Keratinocyte (primary cell): ENCODE measurements around the gene MAP3K4. TPM values are rescaled to one million over a fixed set of nuclear protein-coding genes. Genes with fewer than 3 reads are reported as not detected.

ENCODE experiments used
- DNase-seq: peaks from one replicate; pipeline ENCODE4 v3.0.0-alpha.2; 2011; ENCODE audit warnings: low read depth, missing footprints, low spot score
- FAIRE-seq: peaks from 2 replicates; lab custom pipeline; 2011; peaks lifted over from hg19 to GRCh38; lab: Jason Lieb, UNC
- H2AFZ ChIP-seq: 2 replicates; pipeline ENCODE4 v1.6.0; 2012; ENCODE audit warnings: low read length, control low read depth, inconsistent platforms; ENCODE audit not compliant: control insufficient read depth
- H3K27ac ChIP-seq: 2 replicates; pipeline ENCODE4 v1.5.1; 2011; ENCODE audit warnings: low read length; ENCODE audit not compliant: control insufficient read depth, insufficient read depth
- H3K27me3 ChIP-seq: 3 replicates; pipeline ENCODE4 v1.6.0; 2011; ENCODE audit warnings: low read length; ENCODE audit not compliant: control insufficient read depth, insufficient read depth; ENCODE audit errors: extremely low read depth
- H3K36me3 ChIP-seq, 2 experiments: 2 replicates in 1 of 2; 3 replicates in 1 of 2; pipeline ENCODE4 v1.5.1; 2011; ENCODE audit warnings: low read length in 2 of 2, mild to moderate bottlenecking in 1 of 2; ENCODE audit not compliant: control insufficient read depth in 2 of 2, insufficient read depth in 2 of 2; ENCODE audit errors: extremely low read depth in 1 of 2
- H3K4me1 ChIP-seq: 3 replicates; pipeline ENCODE4 v1.5.1; 2011; ENCODE audit warnings: low read length; ENCODE audit not compliant: control insufficient read depth, insufficient read depth; ENCODE audit errors: extremely low read depth
- H3K4me2 ChIP-seq: 3 replicates; pipeline ENCODE4 v1.6.0; 2011; ENCODE audit warnings: low read depth, low read length; ENCODE audit not compliant: control insufficient read depth, insufficient read depth; ENCODE audit errors: extremely low read depth
- H3K4me3 ChIP-seq, 3 experiments: fragments of 200-600 bp in 1 of 3; sonication (generic) in 1 of 3; 2 replicates in 2 of 3; 3 replicates in 1 of 3; pipeline ENCODE4 v1.5.1; 2011 to 2016; ENCODE audit warnings: low read length in 3 of 3, mild to moderate bottlenecking in 3 of 3, control low read depth in 2 of 3, inconsistent platforms in 1 of 3, low read depth in 1 of 3, mixed read lengths in 1 of 3, mixed run types in 1 of 3, moderate library complexity in 1 of 3; ENCODE audit not compliant: control insufficient read depth in 2 of 3, insufficient read depth in 2 of 3; ENCODE audit errors: extremely low read depth in 1 of 3
- H3K79me2 ChIP-seq: 2 replicates; pipeline ENCODE4 v1.6.0; 2012; ENCODE audit warnings: low read length; ENCODE audit not compliant: control insufficient read depth, insufficient read depth
- H3K9ac ChIP-seq: 3 replicates; pipeline ENCODE4 v1.6.0; 2011; ENCODE audit warnings: low read length; ENCODE audit not compliant: control insufficient read depth, insufficient read depth; ENCODE audit errors: extremely low read depth
- H3K9me1 ChIP-seq: 3 replicates; pipeline ENCODE4 v1.6.0; 2011; ENCODE audit warnings: low read length; ENCODE audit not compliant: control insufficient read depth, insufficient read depth; ENCODE audit errors: extremely low read depth
- H3K9me3 ChIP-seq: 2 replicates; pipeline ENCODE4 v1.5.1; 2012; ENCODE audit warnings: low read depth, low read length; ENCODE audit not compliant: control insufficient read depth
- H4K20me1 ChIP-seq: 3 replicates; pipeline ENCODE4 v1.6.0; 2011; ENCODE audit warnings: low read length; ENCODE audit not compliant: control insufficient read depth, insufficient read depth; ENCODE audit errors: extremely low read depth
- CTCF ChIP-seq, 3 experiments: IDR thresholded peaks in 1 of 3; conservative IDR thresholded peaks in 1 of 3; optimal IDR thresholded peaks in 1 of 3; 2 replicates in 2 of 3; 3 replicates in 1 of 3; pipeline versions ENCODE3 to v1.5.1; 2011; ENCODE audit warnings: low read length in 3 of 3, mild to moderate bottlenecking in 3 of 3, moderate library complexity in 2 of 3, control low read depth in 1 of 3, inconsistent platforms in 1 of 3; ENCODE audit not compliant: insufficient read depth in 2 of 3; ENCODE audit errors: extremely low read depth in 1 of 3
- EZH2 ChIP-seq: IDR thresholded peaks from one replicate; pipeline ENCODE4 v1.6.1; 2012; ENCODE audit warnings: inconsistent platforms, mild to moderate bottlenecking, low read length, moderate library complexity
- dilution Hi-C: fragments of 300-500 bp; cut with MboI; formaldehyde crosslinking; loops from one replicate; pipeline ENCODE4 v1.7.0; 2020; ENCODE audit warnings: low sequenced_read_pairs; ENCODE audit not compliant: extremely low pct_ligation_motif_present
- polyA plus RNA-seq, 5 experiments: library from polyadenylated mRNA; depleted of rRNA in 3 of 5; stranded (reverse) in 3 of 5; stranded (forward) in 1 of 5; unstranded in 1 of 5; fragments of >200 nt; gene quantifications; 1 replicate in 1 of 5; 2 replicates in 3 of 5; 3 replicates in 1 of 5; pipeline versions ENCODE4 v1.2.1 to v1.2.3, GENCODE V29; 2011 to 2012; ENCODE audit warnings: missing spikeins in 2 of 5, low read depth in 1 of 5, low replicate concordance in 1 of 5

Gene MAP3K4
- polyA plus RNA-seq, 1 donor (not counting 4 experiments of a cell fraction or from before 2014, with no cell fraction given): 12.8 TPM

DNA sequence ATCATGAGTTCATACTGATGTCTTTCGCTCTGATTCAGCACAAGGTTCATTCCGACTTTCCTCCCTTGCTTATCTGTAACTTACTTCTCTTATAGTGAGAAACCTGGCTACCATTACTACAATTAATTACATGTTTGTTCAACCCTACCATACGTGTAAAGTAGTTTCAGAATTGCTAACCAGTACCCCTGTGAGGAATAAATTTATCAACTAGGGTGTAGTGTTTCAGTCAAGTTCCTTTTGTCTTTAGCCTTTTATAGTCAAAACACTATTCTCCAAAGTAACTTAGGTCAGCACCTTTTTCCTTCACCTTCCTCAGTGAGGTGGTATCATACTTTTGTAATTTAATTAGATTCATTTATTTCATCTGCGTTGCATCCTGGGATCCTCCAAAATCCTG is 64.9 kb downstream of the MAP3K4 start:
- dilution Hi-C loops: no loop called here
- Histone ChIP-seq H3K36me3 (no peaks in the 10 kb centered on the region), H3K9me1 (no peaks in the 10 kb centered on the region), H3K79me2 (peaks cover 5% of the 10 kb centered on the region), H2AFZ (no peak overlapping the region), H3K4me1 (peaks cover 14% of the 10 kb centered on the region), H3K9ac (no peak overlapping the region), H3K27me3 (no peaks in the 10 kb centered on the region), H3K4me3 (no peak overlapping the region), H3K27ac (peak overlapping the region; percentile 89), H4K20me1 (no peaks in the 10 kb centered on the region), H3K4me2 (no peak overlapping the region), H3K9me3 (no peaks in the 10 kb centered on the region)
- TF ChIP-seq EZH2 (no peak), CTCF (optimal IDR thresholded peaks at IDR 0.05 in 1 of 3, IDR thresholded peaks at IDR 0.05 in 1 of 3, conservative IDR thresholded peaks at IDR 0.05 in 1 of 3; ENCODE audit: extremely low read depth in 1 of 3, insufficient read depth in 2 of 3, low read length in 3 of 3) (no peak)
- no peak for DNase-seq
- no peak for FAIRE-seq

- Histone ChIP-seq H3K27me3 (no peaks in the 10 kb centered on the region), H4K20me1 (no peaks in the 10 kb centered on the region), H3K36me3 (no peaks in the 10 kb centered on the region), H3K4me1 (peaks cover 14% of the 10 kb centered on the region), H3K9ac (peak overlapping the region; percentile 73), H3K4me2 (peak overlapping the region; percentile 70), H3K4me3 (peak overlapping the region in 2 of 3 experiments; percentile 5 to 35), H3K79me2 (peaks cover 6% of the 10 kb centered on the region), H3K9me1 (no peaks in the 10 kb centered on the region), H3K27ac (peak overlapping the region; percentile 89), H2AFZ (peak overlapping the region; percentile 9), H3K9me3 (no peaks in the 10 kb centered on the region)
- DNase-seq: no peak
- peak; percentile 79 for FAIRE-seq
- TF ChIP-seq EZH2 (no peak), CTCF (optimal IDR thresholded peaks at IDR 0.05 in 1 of 3, IDR thresholded peaks at IDR 0.05 in 1 of 3, conservative IDR thresholded peaks at IDR 0.05 in 1 of 3; ENCODE audit: extremely low read depth in 1 of 3, insufficient read depth in 2 of 3, low read length in 3 of 3) (no peak)
- dilution Hi-C loops: no loop called here
These were observed 65.8 kb downstream of the MAP3K4 start for GRCh38 chr6:161057103-161058091.
